HUES48 (cell line): ENCODE results near the gene DDX20.

Experiments
- H3K27ac ChIP-seq: one replicate; pipeline ENCODE4 v1.7.0; 2013; ENCODE audit warnings: low read depth, low read length, inconsistent platforms
- H3K27me3 ChIP-seq: 2 replicates; pipeline ENCODE4 v1.6.1; 2013; ENCODE audit warnings: mild to moderate bottlenecking, low read length; ENCODE audit not compliant: control insufficient read depth, insufficient read depth
- H3K36me3 ChIP-seq: 2 replicates; pipeline ENCODE4 v1.6.1; 2013; ENCODE audit warnings: low read length; ENCODE audit not compliant: control insufficient read depth, insufficient read depth
- H3K4me1 ChIP-seq: 2 replicates; pipeline ENCODE4 v1.6.1; 2013; ENCODE audit warnings: mild to moderate bottlenecking, low read length; ENCODE audit not compliant: control insufficient read depth, insufficient read depth
- H3K4me3 ChIP-seq: 2 replicates; pipeline ENCODE4 v1.5.1; 2013; ENCODE audit warnings: mild to moderate bottlenecking, low read depth, low read length
- H3K9ac ChIP-seq: 2 replicates; pipeline ENCODE4 v1.6.1; 2013; ENCODE audit warnings: mild to moderate bottlenecking, low read depth, low read length, moderate library complexity
- H3K9me3 ChIP-seq: 2 replicates; pipeline ENCODE4 v1.6.1; 2013; ENCODE audit warnings: low read length; ENCODE audit not compliant: control insufficient read depth, insufficient read depth

The DDX20 gene, protein sequence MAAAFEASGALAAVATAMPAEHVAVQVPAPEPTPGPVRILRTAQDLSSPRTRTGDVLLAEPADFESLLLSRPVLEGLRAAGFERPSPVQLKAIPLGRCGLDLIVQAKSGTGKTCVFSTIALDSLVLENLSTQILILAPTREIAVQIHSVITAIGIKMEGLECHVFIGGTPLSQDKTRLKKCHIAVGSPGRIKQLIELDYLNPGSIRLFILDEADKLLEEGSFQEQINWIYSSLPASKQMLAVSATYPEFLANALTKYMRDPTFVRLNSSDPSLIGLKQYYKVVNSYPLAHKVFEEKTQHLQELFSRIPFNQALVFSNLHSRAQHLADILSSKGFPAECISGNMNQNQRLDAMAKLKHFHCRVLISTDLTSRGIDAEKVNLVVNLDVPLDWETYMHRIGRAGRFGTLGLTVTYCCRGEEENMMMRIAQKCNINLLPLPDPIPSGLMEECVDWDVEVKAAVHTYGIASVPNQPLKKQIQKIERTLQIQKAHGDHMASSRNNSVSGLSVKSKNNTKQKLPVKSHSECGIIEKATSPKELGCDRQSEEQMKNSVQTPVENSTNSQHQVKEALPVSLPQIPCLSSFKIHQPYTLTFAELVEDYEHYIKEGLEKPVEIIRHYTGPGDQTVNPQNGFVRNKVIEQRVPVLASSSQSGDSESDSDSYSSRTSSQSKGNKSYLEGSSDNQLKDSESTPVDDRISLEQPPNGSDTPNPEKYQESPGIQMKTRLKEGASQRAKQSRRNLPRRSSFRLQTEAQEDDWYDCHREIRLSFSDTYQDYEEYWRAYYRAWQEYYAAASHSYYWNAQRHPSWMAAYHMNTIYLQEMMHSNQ

GRCh38 chr1:111755331-111756123 is at the start of gene DDX20:
Gene DDX20 (plus strand): TSS chr1:111755901. CDS start chr1:111755925, 24 bp downstream.
- Histone ChIP-seq H3K27me3 (no peaks in the 10 kb centered on the region), H3K36me3 (peaks cover 26% of the 10 kb centered on the region), H3K9me3 (no peaks in the 10 kb centered on the region), H3K9ac (peak within 1 kb of the TSS; percentile 94), H3K4me3 (peak within 1 kb of the TSS; percentile 97), H3K27ac (peak within 1 kb of the TSS; percentile 99), H3K4me1 (peaks cover 12% of the 10 kb centered on the region; the same call in 1 of the 2 replicates)

- H3K4me1 ChIP-seq = no peaks in the 10 kb centered on the region
These were observed 48.8 kb upstream of the DDX20 start for GRCh38 chr1:111706921-111707320.

DNA sequence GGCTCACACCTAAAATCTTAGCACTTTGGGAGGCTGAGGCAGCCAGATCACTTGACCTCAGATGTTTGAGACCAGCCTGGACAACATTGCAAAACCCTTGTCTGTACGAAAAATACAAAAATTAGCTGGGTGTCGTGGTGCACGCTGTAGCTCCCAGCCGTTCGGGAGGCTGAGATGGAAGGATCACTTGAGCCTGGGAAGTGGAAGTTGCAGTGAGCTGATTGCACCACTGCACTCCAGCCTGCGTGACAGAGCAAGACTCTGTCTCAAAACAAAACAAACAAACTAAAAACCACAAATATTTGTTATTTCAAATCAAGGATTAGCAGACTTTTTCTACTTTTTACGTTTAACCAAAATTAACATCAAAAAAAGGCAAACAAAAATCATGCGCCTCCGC is 47.8 kb upstream of the DDX20 start:
- peaks cover 67% of the 10 kb centered on the region for H3K36me3 ChIP-seq
- no peak overlapping the region for H3K9ac ChIP-seq
- H3K27me3 ChIP-seq = no peaks in the 10 kb centered on the region
- no peaks in the 10 kb centered on the region for H3K4me1 ChIP-seq
- no peak overlapping the region for H3K4me3 ChIP-seq
- H3K9me3 ChIP-seq = no peaks in the 10 kb centered on the region
- H3K27ac ChIP-seq = no peak overlapping the region

More at GRCh38 chr1:111706921-111707320, 48.8 kb upstream of the DDX20 start:
- H3K27ac ChIP-seq = no peak overlapping the region
- H3K9me3 ChIP-seq = no peaks in the 10 kb centered on the region
- H3K36me3 ChIP-seq = peaks cover 64% of the 10 kb centered on the region
- H3K4me3 ChIP-seq = no peak overlapping the region
- no peak overlapping the region for H3K9ac ChIP-seq
- no peaks in the 10 kb centered on the region for H3K27me3 ChIP-seq

- Histone ChIP-seq H3K36me3 (peaks cover 49% of the 10 kb centered on the region), H3K4me3 (no peak overlapping the region), H3K4me1 (no peaks in the 10 kb centered on the region), H3K9ac (no peak overlapping the region), H3K27ac (no peak overlapping the region), H3K27me3 (no peaks in the 10 kb centered on the region), H3K9me3 (no peaks in the 10 kb centered on the region)
These were observed 45.7 kb upstream of the DDX20 start for GRCh38 chr1:111709986-111710385.

GRCh38 chr1:111716333-111716732 is 39.4 kb upstream of the DDX20 start:
- peaks cover 14% of the 10 kb centered on the region for H3K4me1 ChIP-seq
- H3K36me3 ChIP-seq = peaks cover 6% of the 10 kb centered on the region; the same call in 1 of the 2 replicates
- H3K4me3 ChIP-seq = no peak overlapping the region
- no peaks in the 10 kb centered on the region for H3K27me3 ChIP-seq
- H3K9me3 ChIP-seq = no peaks in the 10 kb centered on the region
- H3K9ac ChIP-seq = no peak overlapping the region
- H3K27ac ChIP-seq = no peak overlapping the region

GRCh38 chr1:111717450-111717849 is 38.3 kb upstream of the DDX20 start:
- H3K9ac ChIP-seq = no peak overlapping the region
- no peaks in the 10 kb centered on the region for H3K36me3 ChIP-seq
- no peak overlapping the region for H3K4me3 ChIP-seq
- no peak overlapping the region for H3K27ac ChIP-seq
- peaks cover 15% of the 10 kb centered on the region for H3K4me1 ChIP-seq
- H3K9me3 ChIP-seq = no peaks in the 10 kb centered on the region
- no peaks in the 10 kb centered on the region for H3K27me3 ChIP-seq

DNA sequence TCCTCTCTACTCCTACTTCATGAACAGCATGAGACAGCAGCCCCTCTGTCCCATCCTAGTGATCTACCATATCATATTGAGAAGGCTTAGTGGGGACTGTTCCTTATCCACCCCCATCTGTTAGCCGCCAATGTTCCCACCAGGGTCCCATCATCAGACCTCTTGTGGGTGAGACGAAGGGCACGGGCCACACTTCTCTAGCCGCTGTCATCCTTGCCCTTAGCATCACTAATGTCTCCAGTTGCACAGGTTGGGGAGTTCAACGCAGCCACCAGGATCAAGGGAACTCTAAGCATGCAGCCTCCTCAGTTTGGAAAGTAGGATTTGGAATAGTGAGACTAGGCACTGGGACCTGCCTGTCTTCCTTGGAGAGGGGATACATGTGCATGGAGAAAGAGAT is 36.6 kb upstream of the DDX20 start:
- Histone ChIP-seq H3K9ac (no peak overlapping the region), H3K4me3 (no peak overlapping the region), H3K4me1 (peaks cover 15% of the 10 kb centered on the region), H3K9me3 (no peaks in the 10 kb centered on the region), H3K27ac (no peak overlapping the region), H3K36me3 (no peaks in the 10 kb centered on the region), H3K27me3 (no peaks in the 10 kb centered on the region)

- H3K27me3 ChIP-seq = no peaks in the 10 kb centered on the region
- H3K9me3 ChIP-seq = no peaks in the 10 kb centered on the region
- no peak overlapping the region for H3K9ac ChIP-seq
- H3K36me3 ChIP-seq = no peaks in the 10 kb centered on the region
- H3K27ac ChIP-seq = no peak overlapping the region
- no peak overlapping the region for H3K4me3 ChIP-seq
- H3K4me1 ChIP-seq = peaks cover 15% of the 10 kb centered on the region
These were observed 36.0 kb upstream of the DDX20 start for GRCh38 chr1:111719674-111720132.

DNA sequence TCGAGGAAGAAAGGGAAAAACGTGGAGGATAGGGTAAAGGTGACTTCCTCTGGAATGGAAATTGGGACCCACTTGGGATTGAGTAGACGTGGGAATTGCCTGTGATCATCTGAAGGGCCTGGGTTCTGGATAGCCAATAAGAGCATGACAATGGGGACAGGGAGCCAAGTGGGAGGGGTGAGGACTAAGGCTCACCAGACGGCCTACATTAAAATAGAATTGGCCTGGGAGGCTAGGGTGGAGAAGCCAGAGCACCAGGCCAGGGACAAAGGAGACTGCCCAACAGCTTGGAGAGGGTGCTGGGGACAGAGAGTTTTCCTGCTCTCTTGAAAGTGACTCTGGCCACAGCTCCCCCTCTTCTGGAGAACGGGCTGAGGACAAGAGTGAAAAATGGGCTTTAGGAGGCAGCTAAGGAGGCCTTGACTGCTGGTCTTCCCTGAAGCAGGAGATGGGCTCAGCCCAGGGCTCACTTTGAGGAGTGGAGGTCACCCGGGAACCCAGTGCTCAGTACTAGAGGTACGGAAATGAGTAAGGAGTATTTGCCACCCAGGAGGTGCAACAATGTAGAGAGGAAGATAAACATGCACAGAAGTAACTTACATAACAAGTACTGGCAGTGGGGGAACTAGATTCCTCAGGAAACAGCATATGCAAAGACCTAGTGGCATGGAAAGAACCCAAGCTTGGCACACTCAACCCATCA is 35.3 kb upstream of the DDX20 start:
- Histone ChIP-seq H3K36me3 (no peaks in the 10 kb centered on the region), H3K27me3 (no peaks in the 10 kb centered on the region)

More for the DNA sequence above, 35.3 kb upstream of the DDX20 start:
- Histone ChIP-seq H3K9me3 (no peaks in the 10 kb centered on the region), H3K9ac (no peak overlapping the region), H3K4me3 (no peak overlapping the region), H3K27ac (peak overlapping the region; percentile 21), H3K4me1 (peaks cover 21% of the 10 kb centered on the region)
